HepG2 (cell line): ENCODE data around the gene SUN5. TPM values are rescaled to one million over a fixed set of nuclear protein-coding genes. Genes with fewer than 3 reads are reported as not detected.

Experiments
- ATAC-seq: fragments of 200-7000 bp; cut with Tn5 transposase; 3 replicates; pipeline ENCODE4 v1.9.1; 2020; ENCODE audit warnings: mild to moderate bottlenecking, moderate library complexity
- BruUV-seq: library from RNA; stranded (reverse); fragments of 400-500 nt; replicated peaks from 2 replicates; lab custom pipeline; 2021; lab: Mats Ljungman, UMichigan
- CTCF ChIA-PET: fragments of 300-600 bp; formaldehyde crosslinking; extraction: SDS; loops from one replicate; lab custom pipeline; 2021; ENCODE audit warnings: low total read pairs, inconsistent platforms, low intra/inter-chr PET ratio; lab: Yijun Ruan, JAX
- POLR2A ChIA-PET: fragments of 350-600 bp; sonication (Branson Sonifier 250); formaldehyde crosslinking; loops from one replicate; lab custom pipeline; 2020; ENCODE audit warnings: antibody characterized with exemption, inconsistent platforms; lab: Yijun Ruan, JAX
- DNase-seq: peaks from one replicate; pipeline ENCODE4 v3.0.0-alpha.2; 2015; ENCODE audit warnings: low spot score
- FAIRE-seq: peaks from 3 replicates; lab custom pipeline; 2011; peaks lifted over from hg19 to GRCh38; lab: Jason Lieb, UNC
- H2AFZ ChIP-seq: one replicate; pipeline ENCODE4 v1.6.1; 2011; ENCODE audit warnings: low read length, inconsistent platforms
- H3K27ac ChIP-seq: fragments of 300-600 bp; 3 replicates; pipeline ENCODE4 v1.8.0; 2011; ENCODE audit warnings: mixed run types, mild to moderate bottlenecking, mixed read lengths, low read length, inconsistent platforms; ENCODE audit not compliant: insufficient read depth; ENCODE audit errors: extremely low read length
- H3K27me3 ChIP-seq, 2 experiments: fragments of 200-600 bp in 1 of 2; 2 replicates in 1 of 2; 3 replicates in 1 of 2; pipeline versions ENCODE4 v1.6.0 to v1.8.0; 2011; ENCODE audit warnings: low read length in 2 of 2, mild to moderate bottlenecking in 2 of 2, moderate library complexity in 2 of 2, inconsistent platforms in 1 of 2; ENCODE audit not compliant: insufficient read depth in 2 of 2, control insufficient read depth in 1 of 2
- H3K36me3 ChIP-seq, 2 experiments: fragments of 200-600 bp in 1 of 2; replicated peaks in 1 of 2; 2 replicates in 1 of 2; 3 replicates in 1 of 2; pipeline versions ENCODE4 v1.5.1 to v1.8.0; 2011; ENCODE audit warnings: low read length in 2 of 2, inconsistent platforms in 1 of 2; ENCODE audit not compliant: insufficient read depth in 2 of 2, control insufficient read depth in 1 of 2
- H3K4me1 ChIP-seq: 2 replicates; pipeline ENCODE4 v1.5.1; 2012; ENCODE audit warnings: low read length, inconsistent platforms; ENCODE audit not compliant: insufficient read depth
- H3K4me2 ChIP-seq: 2 replicates; pipeline ENCODE4 v1.6.0; 2011; ENCODE audit warnings: low read depth, low read length, inconsistent platforms
- H3K4me3 ChIP-seq, 3 experiments: fragments of 200-600 bp in 1 of 3; sonication (generic), shearing (Covaris generic) in 1 of 3; replicated peaks in 1 of 3; 2 replicates each; pipeline ENCODE4 v1.5.1; 2011 to 2016; ENCODE audit warnings: low read length in 3 of 3, inconsistent platforms in 2 of 3, low read depth in 2 of 3, mild to moderate bottlenecking in 2 of 3, control low read depth in 1 of 3, mixed read lengths in 1 of 3; ENCODE audit not compliant: insufficient read depth in 1 of 3
- H3K79me2 ChIP-seq: one replicate; pipeline ENCODE4 v1.6.1; 2011; ENCODE audit warnings: low read length, inconsistent platforms; ENCODE audit not compliant: insufficient read depth
- H3K9ac ChIP-seq: 2 replicates; pipeline ENCODE4 v1.6.0; 2011; ENCODE audit warnings: mild to moderate bottlenecking, low read depth, low read length, inconsistent platforms; ENCODE audit not compliant: insufficient read depth
- H3K9me3 ChIP-seq: 2 replicates; pipeline ENCODE4 v1.5.1; 2012; ENCODE audit warnings: mild to moderate bottlenecking, low read length
- H4K20me1 ChIP-seq: 2 replicates; pipeline ENCODE4 v1.6.0; 2011; ENCODE audit warnings: inconsistent platforms, mild to moderate bottlenecking, low read length, moderate library complexity; ENCODE audit not compliant: insufficient read depth
- CBX1 ChIP-seq: IDR thresholded peaks from one replicate; pipeline ENCODE4 v1.6.1; 2016; ENCODE audit warnings: antibody characterized with exemption, low read depth
- CREB1 ChIP-seq, 2 experiments: fragments of 450-650 bp in 1 of 2; IDR thresholded peaks; 2 replicates each; pipeline ENCODE4 v1.6.1; 2016 to 2017; ENCODE audit warnings: control low read depth in 1 of 2, mild to moderate bottlenecking in 1 of 2, missing compliant biosample characterization in 1 of 2, missing genetic modification characterization in 1 of 2
- GABPB1 ChIP-seq: IDR thresholded peaks from 2 replicates; pipeline ENCODE4 v1.6.1; 2016; ENCODE audit warnings: mild to moderate bottlenecking, missing genetic modification reagents, moderate library complexity, missing compliant biosample characterization
- JUNB ChIP-seq: sonication (generic); formaldehyde crosslinking; IDR thresholded peaks from 2 replicates; pipeline ENCODE4 v1.8.0; 2022; ENCODE audit warnings: missing genetic modification reagents, mild to moderate bottlenecking, borderline replicate concordance
- NCOA1 ChIP-seq: sonication (generic); formaldehyde crosslinking; IDR thresholded peaks from 2 replicates; pipeline ENCODE4 v1.9.0; 2021; ENCODE audit warnings: missing genetic modification reagents
- NR3C1 ChIP-seq: sonication (generic); formaldehyde crosslinking; IDR thresholded peaks from 2 replicates; pipeline ENCODE4 v1.4.0; 2020; ENCODE audit warnings: missing genetic modification reagents
- SIN3A ChIP-seq: IDR thresholded peaks from 2 replicates; pipeline ENCODE4 v1.6.1; 2011; ENCODE audit warnings: low read depth, mild to moderate bottlenecking, control low read depth, low read length, borderline replicate concordance
- ZNF251 ChIP-seq: sonication (generic); formaldehyde crosslinking; IDR thresholded peaks from 2 replicates; pipeline ENCODE4 v1.9.0; 2021; ENCODE audit warnings: mild to moderate bottlenecking, missing genetic modification reagents
- ZNF546 ChIP-seq: sonication (generic); formaldehyde crosslinking; conservative IDR thresholded peaks from 2 replicates; pipeline ENCODE4 v1.8.1; 2023; ENCODE audit warnings: mild to moderate bottlenecking, missing genetic modification reagents
- ZSCAN12 ChIP-seq: sonication (generic); formaldehyde crosslinking; IDR thresholded peaks from 2 replicates; pipeline ENCODE4 v1.9.0; 2021; ENCODE audit warnings: mild to moderate bottlenecking, missing genetic modification reagents
- WGBS: methylation state at CpG from one replicate; pipeline ENCODE4 v1.1.6; 2017; ENCODE audit warnings: low lambda C conversion rate; 5-methylcytosine and 5-hydroxymethylcytosine counted together
- in situ Hi-C: cut with HindIII; loops from 2 replicates; pipeline ENCODE4 v1.10.0; 2017; ENCODE audit warnings: low pct_unique_long_range_greater_than_20kb; ENCODE audit not compliant: extremely low pct_ligation_motif_present
- intact Hi-C: fragments of 100-400 bp; cut with micrococcal nuclease; formaldehyde crosslinking; loops from one replicate; pipeline ENCODE4 v1.10.0; 2022; ENCODE audit not compliant: unreplicated experiment
- polyA plus RNA-seq, 8 experiments: library from polyadenylated mRNA; depleted of rRNA in 3 of 8; stranded (reverse) in 7 of 8; unstranded in 1 of 8; fragments of >200 nt; fragmentation: Illumina TruSeq in 4 of 8; extraction: Trizol in 4 of 8; gene quantifications; 2 replicates each; pipeline versions ENCODE4 v1.2.1 to v1.2.3, GENCODE V29; 2011 to 2016; ENCODE audit warnings: low read depth in 4 of 8, missing spikeins in 1 of 8, mixed read lengths in 1 of 8; ENCODE audit not compliant: insufficient read depth in 1 of 8
- total RNA-seq, 5 experiments: library from RNA; depleted of rRNA; stranded (reverse); fragments of >200 nt; fragmentation: Illumina TruSeq; extraction: Trizol; gene quantifications; 2 replicates each; pipeline ENCODE4 v1.2.3, GENCODE V29; 2016; ENCODE audit warnings: low read depth in 1 of 5
- TF ChIP-seq, protein P1 (sequence below): fragments of 450-650 bp; IDR thresholded peaks from 2 replicates; pipeline ENCODE4 v1.6.1; 2017; ENCODE audit warnings: mild to moderate bottlenecking
- TF ChIP-seq, protein P2 (sequence below): sonication (generic); formaldehyde crosslinking; IDR thresholded peaks from 2 replicates; pipeline ENCODE4 v1.5.1; 2020; ENCODE audit warnings: mild to moderate bottlenecking, missing genetic modification reagents, moderate library complexity
- TF ChIP-seq, protein P3 (sequence below): sonication (generic); formaldehyde crosslinking; IDR thresholded peaks from 2 replicates; pipeline ENCODE4 v1.5.0; 2020; ENCODE audit warnings: mild to moderate bottlenecking, missing genetic modification reagents, moderate library complexity

Gene SUN5
- total and polyA plus RNA-seq, 2 of the 13 experiments (the other 11 are each of a cell fraction or from before 2014, with no cell fraction given) = not detected

DNA sequence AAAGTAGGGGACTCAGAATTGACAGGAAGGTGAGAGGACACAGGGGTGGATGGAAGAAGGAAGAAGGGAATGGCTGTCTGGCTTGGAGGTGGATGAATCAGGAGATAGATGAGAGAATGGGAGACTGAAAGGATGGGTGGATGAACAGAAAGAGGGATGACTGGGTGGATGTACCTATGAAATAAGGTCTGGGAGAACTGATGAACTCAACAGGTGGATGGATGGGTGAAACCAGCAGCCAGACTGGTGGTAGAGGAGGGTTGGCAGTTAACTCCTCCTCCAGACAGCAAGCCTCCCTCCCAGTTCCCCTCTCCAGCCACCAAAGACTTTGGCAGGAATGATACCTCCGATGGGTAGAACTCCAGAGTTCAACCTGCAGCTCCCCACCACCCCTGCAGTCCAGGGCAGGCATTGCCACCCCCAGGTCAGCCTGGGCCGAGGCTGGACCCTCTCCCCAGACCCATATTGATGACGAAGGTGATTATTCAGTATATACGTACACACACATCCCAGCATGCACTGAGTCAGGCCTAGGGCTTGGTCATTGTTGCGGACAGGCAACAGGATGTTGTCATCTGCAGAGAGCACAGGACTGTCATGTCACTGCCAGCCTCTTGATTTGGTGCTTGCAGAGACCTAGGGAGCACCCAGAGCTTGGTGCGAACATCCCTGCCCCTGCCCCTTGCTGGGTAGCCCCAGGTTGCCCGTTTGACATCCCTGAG lies 2.0 kb downstream of the SUN5 start:
- CTCF ChIA-PET = no interaction called here
- H3K9ac ChIP-seq = no peak overlapping the region
- WGBS = 41% methylated on average over 7 of the region's 7 CpGs
- DNase-seq (no peak), FAIRE-seq (no peak), ATAC-seq (no peak)
- BruUV-seq = no TSS peak
- H3K27ac ChIP-seq = no peak overlapping the region
- H3K9me3 ChIP-seq = no peaks in the 10 kb centered on the region
- POLR2A ChIA-PET = no interaction called here
- peaks cover 71% of the 10 kb centered on the region for H3K4me1 ChIP-seq
- H2AFZ ChIP-seq = no peak overlapping the region
- no peaks in the 10 kb centered on the region for H3K36me3 ChIP-seq
- H3K27me3 ChIP-seq = peaks cover 0 to 11% of the 10 kb centered on the region in 2 experiments; a peak in 1 of 5 replicates
- no peaks in the 10 kb centered on the region for H4K20me1 ChIP-seq
- H3K4me3 ChIP-seq = no peak overlapping the region; a peak in 1 of 6 replicates
- intact Hi-C loops (loop anchor here (10.0 kb wide), 1 partner anchor 207 kb away; no protein-coding TSS in a partner anchor), in situ Hi-C loops (loop anchor here (5.0 kb wide), 1 partner anchor 100 kb away; no protein-coding TSS in a partner anchor)
- H3K79me2 ChIP-seq = no peaks in the 10 kb centered on the region
- H3K4me2 ChIP-seq = no peak overlapping the region
- TF ChIP-seq NCOA1 = no peak
- no peak for TF ChIP-seq NR3C1 (CRISPR knock-in tag)
- TF ChIP-seq, protein P1, sequence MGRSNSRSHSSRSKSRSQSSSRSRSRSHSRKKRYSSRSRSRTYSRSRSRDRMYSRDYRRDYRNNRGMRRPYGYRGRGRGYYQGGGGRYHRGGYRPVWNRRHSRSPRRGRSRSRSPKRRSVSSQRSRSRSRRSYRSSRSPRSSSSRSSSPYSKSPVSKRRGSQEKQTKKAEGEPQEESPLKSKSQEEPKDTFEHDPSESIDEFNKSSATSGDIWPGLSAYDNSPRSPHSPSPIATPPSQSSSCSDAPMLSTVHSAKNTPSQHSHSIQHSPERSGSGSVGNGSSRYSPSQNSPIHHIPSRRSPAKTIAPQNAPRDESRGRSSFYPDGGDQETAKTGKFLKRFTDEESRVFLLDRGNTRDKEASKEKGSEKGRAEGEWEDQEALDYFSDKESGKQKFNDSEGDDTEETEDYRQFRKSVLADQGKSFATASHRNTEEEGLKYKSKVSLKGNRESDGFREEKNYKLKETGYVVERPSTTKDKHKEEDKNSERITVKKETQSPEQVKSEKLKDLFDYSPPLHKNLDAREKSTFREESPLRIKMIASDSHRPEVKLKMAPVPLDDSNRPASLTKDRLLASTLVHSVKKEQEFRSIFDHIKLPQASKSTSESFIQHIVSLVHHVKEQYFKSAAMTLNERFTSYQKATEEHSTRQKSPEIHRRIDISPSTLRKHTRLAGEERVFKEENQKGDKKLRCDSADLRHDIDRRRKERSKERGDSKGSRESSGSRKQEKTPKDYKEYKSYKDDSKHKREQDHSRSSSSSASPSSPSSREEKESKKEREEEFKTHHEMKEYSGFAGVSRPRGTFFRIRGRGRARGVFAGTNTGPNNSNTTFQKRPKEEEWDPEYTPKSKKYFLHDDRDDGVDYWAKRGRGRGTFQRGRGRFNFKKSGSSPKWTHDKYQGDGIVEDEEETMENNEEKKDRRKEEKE = no peak
- peak; percentile 43; the same call in 1 of the 2 replicates for TF ChIP-seq GABPB1 (CRISPR knock-in tag)
- no peak for TF ChIP-seq ZNF546 (CRISPR knock-in tag)
- TF ChIP-seq, protein P2, sequence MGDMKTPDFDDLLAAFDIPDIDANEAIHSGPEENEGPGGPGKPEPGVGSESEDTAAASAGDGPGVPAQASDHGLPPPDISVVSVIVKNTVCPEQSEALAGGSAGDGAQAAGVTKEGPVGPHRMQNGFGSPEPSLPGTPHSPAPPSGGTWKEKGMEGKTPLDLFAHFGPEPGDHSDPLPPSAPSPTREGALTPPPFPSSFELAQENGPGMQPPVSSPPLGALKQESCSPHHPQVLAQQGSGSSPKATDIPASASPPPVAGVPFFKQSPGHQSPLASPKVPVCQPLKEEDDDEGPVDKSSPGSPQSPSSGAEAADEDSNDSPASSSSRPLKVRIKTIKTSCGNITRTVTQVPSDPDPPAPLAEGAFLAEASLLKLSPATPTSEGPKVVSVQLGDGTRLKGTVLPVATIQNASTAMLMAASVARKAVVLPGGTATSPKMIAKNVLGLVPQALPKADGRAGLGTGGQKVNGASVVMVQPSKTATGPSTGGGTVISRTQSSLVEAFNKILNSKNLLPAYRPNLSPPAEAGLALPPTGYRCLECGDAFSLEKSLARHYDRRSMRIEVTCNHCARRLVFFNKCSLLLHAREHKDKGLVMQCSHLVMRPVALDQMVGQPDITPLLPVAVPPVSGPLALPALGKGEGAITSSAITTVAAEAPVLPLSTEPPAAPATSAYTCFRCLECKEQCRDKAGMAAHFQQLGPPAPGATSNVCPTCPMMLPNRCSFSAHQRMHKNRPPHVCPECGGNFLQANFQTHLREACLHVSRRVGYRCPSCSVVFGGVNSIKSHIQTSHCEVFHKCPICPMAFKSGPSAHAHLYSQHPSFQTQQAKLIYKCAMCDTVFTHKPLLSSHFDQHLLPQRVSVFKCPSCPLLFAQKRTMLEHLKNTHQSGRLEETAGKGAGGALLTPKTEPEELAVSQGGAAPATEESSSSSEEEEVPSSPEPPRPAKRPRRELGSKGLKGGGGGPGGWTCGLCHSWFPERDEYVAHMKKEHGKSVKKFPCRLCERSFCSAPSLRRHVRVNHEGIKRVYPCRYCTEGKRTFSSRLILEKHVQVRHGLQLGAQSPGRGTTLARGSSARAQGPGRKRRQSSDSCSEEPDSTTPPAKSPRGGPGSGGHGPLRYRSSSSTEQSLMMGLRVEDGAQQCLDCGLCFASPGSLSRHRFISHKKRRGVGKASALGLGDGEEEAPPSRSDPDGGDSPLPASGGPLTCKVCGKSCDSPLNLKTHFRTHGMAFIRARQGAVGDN (CRISPR knock-in tag) = peak; percentile 45
- TF ChIP-seq JUNB (CRISPR knock-in tag) = no peak
- no peak for TF ChIP-seq ZSCAN12
- TF ChIP-seq, protein P3, sequence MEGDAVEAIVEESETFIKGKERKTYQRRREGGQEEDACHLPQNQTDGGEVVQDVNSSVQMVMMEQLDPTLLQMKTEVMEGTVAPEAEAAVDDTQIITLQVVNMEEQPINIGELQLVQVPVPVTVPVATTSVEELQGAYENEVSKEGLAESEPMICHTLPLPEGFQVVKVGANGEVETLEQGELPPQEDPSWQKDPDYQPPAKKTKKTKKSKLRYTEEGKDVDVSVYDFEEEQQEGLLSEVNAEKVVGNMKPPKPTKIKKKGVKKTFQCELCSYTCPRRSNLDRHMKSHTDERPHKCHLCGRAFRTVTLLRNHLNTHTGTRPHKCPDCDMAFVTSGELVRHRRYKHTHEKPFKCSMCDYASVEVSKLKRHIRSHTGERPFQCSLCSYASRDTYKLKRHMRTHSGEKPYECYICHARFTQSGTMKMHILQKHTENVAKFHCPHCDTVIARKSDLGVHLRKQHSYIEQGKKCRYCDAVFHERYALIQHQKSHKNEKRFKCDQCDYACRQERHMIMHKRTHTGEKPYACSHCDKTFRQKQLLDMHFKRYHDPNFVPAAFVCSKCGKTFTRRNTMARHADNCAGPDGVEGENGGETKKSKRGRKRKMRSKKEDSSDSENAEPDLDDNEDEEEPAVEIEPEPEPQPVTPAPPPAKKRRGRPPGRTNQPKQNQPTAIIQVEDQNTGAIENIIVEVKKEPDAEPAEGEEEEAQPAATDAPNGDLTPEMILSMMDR (CRISPR knock-in tag) = no peak
- TF ChIP-seq CBX1 = no peak
- TF ChIP-seq SIN3A = no peak
- peak; percentile 57 for TF ChIP-seq CREB1 (IDR thresholded peaks at IDR 0.05)
- no peak for TF ChIP-seq CREB1 (CRISPR knock-in tag; IDR thresholded peaks at IDR 0.05)
- no peak for TF ChIP-seq ZNF251
